HFFc6 (cell line): ENCODE results near the gene GTPBP4. TPM values are rescaled to one million over a fixed set of nuclear protein-coding genes. Genes with fewer than 3 reads are reported as not detected.

Experiments
- DNase-seq: peaks from one replicate; pipeline ENCODE4 v3.0.0-alpha.2; 2018
- H3K27ac Mint-ChIP-seq: 2 replicates; pipeline ENCODE4 v1.8.0; 2020; ENCODE audit warnings: mild to moderate bottlenecking, mixed read lengths
- H3K27me3 Mint-ChIP-seq: 2 replicates; pipeline ENCODE4 v1.8.0; 2021; ENCODE audit warnings: mild to moderate bottlenecking, moderate library complexity, mixed read lengths; ENCODE audit not compliant: insufficient read depth
- H3K36me3 Mint-ChIP-seq: 2 replicates; pipeline ENCODE4 v1.8.0; 2021; ENCODE audit warnings: low read depth, mixed read lengths
- H3K4me1 Mint-ChIP-seq: 2 replicates; pipeline ENCODE4 v1.8.0; 2020; ENCODE audit warnings: low read depth, mixed read lengths
- H3K4me3 Mint-ChIP-seq: 2 replicates; pipeline ENCODE4 v1.8.0; 2020; ENCODE audit warnings: mild to moderate bottlenecking, moderate library complexity, mixed read lengths
- H3K9me3 Mint-ChIP-seq: 2 replicates; pipeline ENCODE4 v1.8.0; 2020; ENCODE audit warnings: mild to moderate bottlenecking, mixed read lengths
- total RNA-seq, 6 experiments: library from RNA; stranded (reverse); fragmentation: NEBNext Ultra II Directional; extraction: Animal tissue kit (Norgen Biotek cat#: 25700); gene quantifications; 2 replicates in 1 of 6; 3 replicates in 5 of 6; pipeline ENCODE4 v1.2.3, GENCODE V29; 2021
- TF ChIP-seq, protein P1 (sequence below): fragments of 200-600 bp; sonication (generic); IDR thresholded peaks from 2 replicates; pipeline ENCODE4 v1.5.0; 2021; ENCODE audit warnings: antibody characterized with exemption, mild to moderate bottlenecking

Gene GTPBP4
- total RNA-seq, 6 experiments from 2014 or later: 60.2 to 80.3 (median 68.3) TPM

DNA sequence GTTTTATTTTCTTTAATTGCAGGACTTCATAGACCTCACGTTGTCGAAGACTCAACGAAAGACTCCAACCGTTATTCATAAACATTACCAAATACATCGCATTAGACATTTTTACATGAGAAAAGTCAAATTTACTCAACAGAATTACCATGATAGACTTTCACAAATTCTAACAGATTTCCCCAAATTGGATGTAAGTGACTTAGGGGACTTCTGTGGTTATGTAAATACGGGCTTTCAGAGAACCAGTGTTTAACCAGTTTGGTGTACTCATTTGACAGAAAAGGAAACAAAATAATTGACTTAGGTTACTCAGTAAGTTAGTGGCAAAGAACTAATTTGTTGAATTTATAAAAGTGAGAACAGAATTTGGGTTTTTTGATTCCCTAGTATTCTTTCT is 4.2 kb downstream of the GTPBP4 start:
- DNase-seq: no peak
- peaks cover 7% of the 10 kb centered on the region for H3K9me3 Mint-ChIP-seq
- peaks cover 2% of the 10 kb centered on the region; the same call in 1 of the 2 replicates for H3K27me3 Mint-ChIP-seq
- H3K27ac Mint-ChIP-seq: no peak overlapping the region
- H3K4me1 Mint-ChIP-seq: peaks cover 27% of the 10 kb centered on the region
- H3K4me3 Mint-ChIP-seq: no peak overlapping the region
- TF ChIP-seq, protein P1, sequence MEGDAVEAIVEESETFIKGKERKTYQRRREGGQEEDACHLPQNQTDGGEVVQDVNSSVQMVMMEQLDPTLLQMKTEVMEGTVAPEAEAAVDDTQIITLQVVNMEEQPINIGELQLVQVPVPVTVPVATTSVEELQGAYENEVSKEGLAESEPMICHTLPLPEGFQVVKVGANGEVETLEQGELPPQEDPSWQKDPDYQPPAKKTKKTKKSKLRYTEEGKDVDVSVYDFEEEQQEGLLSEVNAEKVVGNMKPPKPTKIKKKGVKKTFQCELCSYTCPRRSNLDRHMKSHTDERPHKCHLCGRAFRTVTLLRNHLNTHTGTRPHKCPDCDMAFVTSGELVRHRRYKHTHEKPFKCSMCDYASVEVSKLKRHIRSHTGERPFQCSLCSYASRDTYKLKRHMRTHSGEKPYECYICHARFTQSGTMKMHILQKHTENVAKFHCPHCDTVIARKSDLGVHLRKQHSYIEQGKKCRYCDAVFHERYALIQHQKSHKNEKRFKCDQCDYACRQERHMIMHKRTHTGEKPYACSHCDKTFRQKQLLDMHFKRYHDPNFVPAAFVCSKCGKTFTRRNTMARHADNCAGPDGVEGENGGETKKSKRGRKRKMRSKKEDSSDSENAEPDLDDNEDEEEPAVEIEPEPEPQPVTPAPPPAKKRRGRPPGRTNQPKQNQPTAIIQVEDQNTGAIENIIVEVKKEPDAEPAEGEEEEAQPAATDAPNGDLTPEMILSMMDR: no peak
- peaks cover 59% of the 10 kb centered on the region for H3K36me3 Mint-ChIP-seq

DNA sequence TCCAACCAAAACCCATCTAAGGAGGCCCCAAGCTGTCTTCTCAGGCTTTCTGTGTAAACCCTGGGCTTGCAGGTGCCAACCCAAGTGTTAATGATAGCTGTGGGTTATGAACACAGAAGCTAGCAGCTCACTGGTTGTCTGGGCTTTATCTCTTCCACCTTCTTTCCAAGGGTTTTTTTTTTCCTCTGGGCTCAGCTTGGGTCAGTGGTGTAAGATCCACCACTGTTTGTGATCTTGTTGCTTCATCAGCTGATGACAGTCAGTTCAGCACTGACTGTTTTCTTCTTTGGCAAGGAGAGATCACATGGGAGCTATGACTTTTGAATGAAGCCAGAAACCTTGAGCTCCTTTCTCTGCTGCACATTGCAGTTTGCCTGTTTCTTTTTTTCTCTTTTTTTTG is 4.6 kb downstream of the GTPBP4 start:
- peaks cover 63% of the 10 kb centered on the region for H3K36me3 Mint-ChIP-seq

DNA sequence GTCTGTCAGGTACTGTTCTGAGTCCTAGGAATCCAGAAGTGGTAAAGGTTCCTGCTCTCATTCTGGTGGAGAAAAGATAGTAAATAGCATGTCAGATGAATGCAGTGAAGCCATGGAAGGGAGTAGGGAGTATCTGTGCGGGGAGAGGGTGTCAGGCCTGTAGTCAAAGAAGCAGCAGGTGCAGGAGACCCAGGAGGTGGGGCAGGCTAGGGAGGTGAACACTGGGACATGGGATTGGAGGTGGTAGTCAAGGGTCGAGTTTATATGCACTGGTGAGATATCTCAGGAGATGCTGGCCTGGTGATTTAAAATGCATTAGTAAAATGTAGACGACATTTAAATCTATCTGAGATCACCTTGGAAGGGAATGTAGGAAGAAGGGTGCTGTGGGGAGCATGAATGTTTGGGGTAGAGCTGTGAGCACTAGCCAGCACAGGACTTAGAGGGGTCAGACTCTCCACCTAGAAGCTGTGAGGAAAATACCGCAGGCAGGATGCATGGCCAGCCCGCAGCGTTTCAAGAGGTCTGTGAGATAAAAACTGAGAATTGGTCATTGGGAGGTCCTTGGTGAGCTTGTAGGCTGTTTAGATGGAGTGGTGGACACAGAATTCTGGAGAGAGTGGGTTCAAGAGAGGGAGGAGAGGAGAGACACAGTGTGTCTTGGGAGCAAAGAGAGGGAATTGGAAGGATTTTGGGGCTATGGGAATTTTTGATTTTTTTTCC is 6.8 kb downstream of the GTPBP4 start:
- peaks cover 62% of the 10 kb centered on the region for H3K36me3 Mint-ChIP-seq

More for the DNA sequence above, 4.6 kb downstream of the GTPBP4 start:
- H3K27ac Mint-ChIP-seq: no peak overlapping the region
- no peak overlapping the region for H3K4me3 Mint-ChIP-seq
- TF ChIP-seq, protein P1: no peak
- H3K4me1 Mint-ChIP-seq: peaks cover 27% of the 10 kb centered on the region
- no peak for DNase-seq
- peaks cover 7% of the 10 kb centered on the region for H3K9me3 Mint-ChIP-seq
- H3K27me3 Mint-ChIP-seq: peaks cover 2% of the 10 kb centered on the region; the same call in 1 of the 2 replicates

DNA sequence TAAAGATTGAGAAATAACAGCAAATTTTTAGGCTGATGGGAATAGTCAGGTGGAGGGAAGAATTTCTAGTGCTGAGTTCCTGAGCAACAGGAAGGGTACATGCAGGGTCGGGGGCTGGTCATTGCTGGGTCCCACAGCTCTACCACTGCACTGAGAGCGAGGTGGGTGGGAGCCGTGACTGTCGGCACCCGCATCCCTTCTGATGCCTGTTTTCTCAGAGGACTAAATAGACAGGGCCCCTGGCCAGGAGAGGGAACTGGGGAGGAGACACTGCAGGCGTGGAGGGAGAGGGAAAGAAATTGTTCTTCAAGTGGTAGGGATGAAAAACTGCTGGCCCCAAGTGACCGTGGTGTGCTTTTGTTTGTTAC is 7.3 kb downstream of the GTPBP4 start:
- Mint-ChIP-seq H3K36me3 (peaks cover 59% of the 10 kb centered on the region), H3K4me3 (no peak overlapping the region), H3K27ac (no peak overlapping the region; the same call in 1 of the 2 replicates), H3K9me3 (no peaks in the 10 kb centered on the region), H3K4me1 (peaks cover 9% of the 10 kb centered on the region), H3K27me3 (peaks cover 2% of the 10 kb centered on the region)
- DNase-seq: no peak
- TF ChIP-seq, protein P1: no peak

More for the DNA sequence above, 6.8 kb downstream of the GTPBP4 start:
- Mint-ChIP-seq H3K4me1 (peaks cover 14% of the 10 kb centered on the region), H3K9me3 (no peaks in the 10 kb centered on the region), H3K27me3 (no peaks in the 10 kb centered on the region; the same call in none of the 2 replicates), H3K27ac (peak overlapping the region; percentile 22; the same call in 1 of the 2 replicates), H3K4me3 (no peak overlapping the region)
- TF ChIP-seq, protein P1: no peak
- DNase-seq: no peak

DNA sequence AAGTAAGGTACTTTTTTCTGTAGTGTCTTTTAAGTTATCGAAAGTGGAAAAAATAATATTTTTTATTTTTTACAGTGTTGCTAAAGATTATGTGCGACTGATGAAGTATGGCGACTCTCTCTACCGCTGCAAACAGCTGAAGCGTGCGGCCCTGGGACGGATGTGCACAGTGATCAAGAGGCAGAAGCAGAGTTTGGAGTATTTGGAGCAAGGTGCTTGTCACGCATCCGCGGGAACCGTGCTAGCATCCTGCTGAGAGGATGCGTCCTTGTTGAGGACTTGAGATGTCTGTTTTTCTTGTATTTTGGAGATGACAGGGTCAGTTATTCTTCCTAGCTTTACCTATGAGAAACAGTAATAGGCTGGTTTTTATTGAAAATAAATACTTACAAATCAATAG is 7.8 kb downstream of the GTPBP4 start:
- H3K4me1 Mint-ChIP-seq: peaks cover 4% of the 10 kb centered on the region

More for the DNA sequence above, 7.8 kb downstream of the GTPBP4 start:
- Mint-ChIP-seq H3K4me3 (no peak overlapping the region), H3K27ac (no peak overlapping the region), H3K27me3 (peaks cover 2% of the 10 kb centered on the region), H3K9me3 (no peaks in the 10 kb centered on the region), H3K36me3 (peaks cover 59% of the 10 kb centered on the region)
- DNase-seq: no peak
- TF ChIP-seq, protein P1: no peak
